Stomach (tissue), 9 donors: Measurements from ENCODE around the gene CPAMD8. TPM values are rescaled to one million over a fixed set of nuclear protein-coding genes. Genes with fewer than 3 reads are reported as not detected.

Source experiments
- DNase-seq, 2 donors: peaks; one replicate each; pipeline versions ENCODE4 v3.0.0 to v3.0.0-alpha.2; 2013 to 2019
- H3K27ac ChIP-seq, 5 donors: fragments of 200-600 bp in 4 of 5; sonication (generic) in 4 of 5; one replicate each; pipeline ENCODE4 v1.5.1; 2013 to 2019; ENCODE audit warnings: mild to moderate bottlenecking in 1 of 5, moderate library complexity in 1 of 5
- H3K27me3 ChIP-seq, 3 donors: fragments of 200-600 bp; sonication (generic); one replicate each; pipeline ENCODE4 v1.5.1; 2017 to 2019; ENCODE audit warnings: mixed run types in 1 of 3
- H3K36me3 ChIP-seq, 4 donors: fragments of 200-600 bp; sonication (generic); 1 replicate in 3 of 4; 2 replicates in 1 of 4; pipeline ENCODE4 v1.5.1; 2016 to 2019
- H3K4me1 ChIP-seq, 4 donors: fragments of 200-600 bp; sonication (generic); one replicate each; pipeline ENCODE4 v1.5.1; 2016 to 2019
- H3K4me3 ChIP-seq, 4 donors: fragments of 200-600 bp; sonication (generic) in 3 of 4; one replicate each; pipeline ENCODE4 v1.5.1; 2016 to 2019; ENCODE audit warnings: mild to moderate bottlenecking in 1 of 4
- H3K9me3 ChIP-seq, 4 donors: fragments of 200-600 bp; sonication (generic); one replicate each; pipeline ENCODE4 v1.5.1; 2016 to 2019
- EP300 ChIP-seq: sonication (generic); formaldehyde crosslinking; IDR thresholded peaks from one replicate; pipeline ENCODE4 v1.6.1; 2017; ENCODE audit warnings: antibody characterized with exemption
- POLR2A ChIP-seq, 4 donors: fragments of 450-650 bp; IDR thresholded peaks; one replicate each; pipeline ENCODE4 v1.6.1; 2016; ENCODE audit warnings: antibody characterized with exemption in 4 of 4, control low read depth in 2 of 4, mild to moderate bottlenecking in 1 of 4, moderate library complexity in 1 of 4
- POLR2AphosphoS5 ChIP-seq, 3 donors: sonication (generic); formaldehyde crosslinking; IDR thresholded peaks; one replicate each; pipeline ENCODE4 v1.6.1; 2016; ENCODE audit warnings: antibody characterized with exemption in 3 of 3
- WGBS, 5 donors: extraction: QIAGEN DNeasy Blood & Tissue Kit in 3 of 5; methylation state at CpG; one replicate each; pipeline versions ENCODE4 v1.1.5 to v1.1.7; 2013 to 2018; 5-methylcytosine and 5-hydroxymethylcytosine counted together
- intact Hi-C: fragments of 100-400 bp; cut with DNase I; formaldehyde crosslinking; loops from one replicate; pipeline ENCODE4 v1.15.1; 2023; ENCODE audit warnings: low total_unique reads
- polyA plus RNA-seq, 3 donors: library from polyadenylated mRNA; stranded (reverse); fragments of 200-250 nt; gene quantifications; one replicate each; pipeline ENCODE4 v1.2.3, GENCODE V29; 2013
- total RNA-seq, 5 donors: library from RNA; depleted of rRNA; stranded (reverse); fragments of >200 nt; gene quantifications; one replicate each; pipeline versions ENCODE4 v1.1.0 to v1.2.3, GENCODE V29; 2014 to 2016
- TF ChIP-seq, protein P1 (sequence below), 7 experiments: fragments of 450-650 bp in 4 of 7; fragments of 200-600 bp in 3 of 7; sonication (generic) in 3 of 7; IDR thresholded peaks; one replicate each; pipeline ENCODE4 v1.5.1; 2016 to 2019; ENCODE audit warnings: antibody characterized with exemption in 7 of 7, control low read depth in 2 of 7, mild to moderate bottlenecking in 1 of 7
- donor health status: healthy with polysubstance abuse.
- donor health status: Bipolar disorder and iron deficiency.
- donor health status: healthy.

Gene CPAMD8
- total and polyA plus RNA-seq, 8 donors, result 0.43 to 221 (median 8.6) TPM

DNA sequence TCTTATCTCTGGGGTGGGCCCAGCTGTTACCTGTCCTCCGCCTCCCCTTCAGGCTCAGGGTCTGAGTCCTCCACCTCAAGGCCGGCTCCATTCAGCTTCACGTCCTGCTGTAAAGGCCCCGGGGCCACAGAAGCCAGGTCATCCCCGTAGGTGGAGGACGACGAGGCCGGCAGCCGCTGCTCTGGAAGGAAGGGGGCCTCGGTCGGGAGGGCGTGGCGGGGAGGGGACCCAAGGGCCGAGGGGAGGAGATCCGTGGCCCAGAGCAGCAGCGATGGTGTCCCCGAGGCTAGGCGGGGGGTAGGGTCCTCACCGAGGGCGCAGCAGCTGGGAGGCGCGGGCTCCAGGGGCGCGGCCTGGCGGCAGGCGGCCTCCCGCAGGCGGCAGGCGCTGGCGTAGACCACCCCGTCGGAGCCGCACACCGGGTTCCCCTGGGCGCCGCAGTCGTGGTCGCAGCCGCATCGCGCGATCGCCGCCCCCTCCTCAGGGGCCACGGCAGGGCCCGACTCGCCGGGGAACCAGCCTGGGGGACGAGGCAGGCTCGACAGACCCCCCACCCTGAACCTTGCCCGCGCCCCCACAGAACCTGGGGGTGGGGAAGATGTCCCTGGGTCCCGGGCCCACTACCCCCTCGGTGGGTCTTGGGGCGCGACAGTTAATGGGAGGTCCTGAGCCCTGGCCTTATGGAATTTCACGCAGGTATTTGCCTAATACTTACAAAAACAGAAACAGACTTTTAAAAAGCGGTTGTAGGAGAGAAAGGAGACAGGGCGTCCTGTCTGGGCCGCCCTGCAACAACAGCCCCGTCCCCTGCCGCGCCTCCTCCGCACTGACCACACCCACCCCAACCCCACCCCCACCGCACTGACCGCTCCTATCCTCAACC, 130.2 kb downstream of the CPAMD8 start:
- Histone ChIP-seq H3K4me3 (peak overlapping the region; percentile 46 to 62 (median 56)), H3K4me1 (peaks cover 3 to 34% (median 23%) of the 10 kb centered on the region in 4 donors), H3K27ac (peak overlapping the region; percentile 52 to 75 (median 71)), H3K36me3 (no peaks in the 10 kb centered on the region), H3K27me3 (peaks cover 0 to 14% (median 5%) of the 10 kb centered on the region in 3 donors), H3K9me3 (no peaks in the 10 kb centered on the region)
- intact Hi-C loops, result no loop called here
- TF ChIP-seq POLR2AphosphoS5 (IDR thresholded peaks at IDR 0.05), result peak in 1 of 3 donors; percentile 35
- no peak for TF ChIP-seq EP300
- WGBS, 5 donors, result 2 to 3% (median 2%) methylated on average over 17 to 66 of the region's 66 CpGs
- DNase-seq, result peak in 1 of 2 donors; percentile 64

DNA sequence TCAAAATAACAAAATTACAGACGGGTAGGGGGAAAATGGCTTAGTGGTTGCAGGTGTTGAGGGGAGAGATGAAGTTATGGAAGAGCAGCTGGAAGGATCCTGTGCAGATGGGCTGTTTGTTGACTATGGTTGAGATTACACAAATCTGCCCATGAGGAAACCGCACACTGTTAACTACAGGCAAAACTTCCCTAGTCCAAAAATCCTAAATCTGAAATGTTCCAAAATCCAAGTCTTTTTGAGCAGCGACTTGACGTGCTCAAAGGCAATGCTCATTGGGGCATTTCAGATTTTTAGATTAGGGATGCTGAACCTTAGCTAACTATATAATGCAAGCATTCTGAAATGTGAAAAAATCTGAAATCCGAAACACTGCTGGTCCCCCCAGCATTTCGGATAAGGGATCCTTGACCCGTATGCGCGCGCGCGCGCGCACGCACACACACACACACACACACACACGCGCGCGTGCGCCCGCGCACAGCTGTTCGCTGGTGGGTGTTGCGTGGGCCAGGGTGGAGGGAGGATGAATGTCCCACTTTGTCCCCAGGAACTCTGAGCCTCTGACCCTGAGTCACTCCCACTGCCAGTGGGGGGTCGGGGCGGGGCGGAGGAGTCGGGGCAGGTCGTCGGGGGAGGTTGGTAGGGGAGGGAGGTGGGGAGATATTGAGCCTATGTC, 131.0 kb downstream of the CPAMD8 start:
- Histone ChIP-seq H3K9me3 (no peaks in the 10 kb centered on the region), H3K36me3 (no peaks in the 10 kb centered on the region), H3K27me3 (peaks cover 0 to 14% (median 5%) of the 10 kb centered on the region in 3 donors), H3K4me3 (peak overlapping the region; percentile 46 to 62 (median 56)), H3K4me1 (peaks cover 3 to 34% (median 23%) of the 10 kb centered on the region in 4 donors), H3K27ac (peak overlapping the region in 4 of 5 donors; percentile 63 to 75 (median 72))
- intact Hi-C loops, result no loop called here
- WGBS, 5 donors, result 45 to 69% (median 60%) methylated on average over 24 to 30 of the region's 30 CpGs
- DNase-seq, result peak in 1 of 2 donors; percentile 59
- TF ChIP-seq, protein P1, sequence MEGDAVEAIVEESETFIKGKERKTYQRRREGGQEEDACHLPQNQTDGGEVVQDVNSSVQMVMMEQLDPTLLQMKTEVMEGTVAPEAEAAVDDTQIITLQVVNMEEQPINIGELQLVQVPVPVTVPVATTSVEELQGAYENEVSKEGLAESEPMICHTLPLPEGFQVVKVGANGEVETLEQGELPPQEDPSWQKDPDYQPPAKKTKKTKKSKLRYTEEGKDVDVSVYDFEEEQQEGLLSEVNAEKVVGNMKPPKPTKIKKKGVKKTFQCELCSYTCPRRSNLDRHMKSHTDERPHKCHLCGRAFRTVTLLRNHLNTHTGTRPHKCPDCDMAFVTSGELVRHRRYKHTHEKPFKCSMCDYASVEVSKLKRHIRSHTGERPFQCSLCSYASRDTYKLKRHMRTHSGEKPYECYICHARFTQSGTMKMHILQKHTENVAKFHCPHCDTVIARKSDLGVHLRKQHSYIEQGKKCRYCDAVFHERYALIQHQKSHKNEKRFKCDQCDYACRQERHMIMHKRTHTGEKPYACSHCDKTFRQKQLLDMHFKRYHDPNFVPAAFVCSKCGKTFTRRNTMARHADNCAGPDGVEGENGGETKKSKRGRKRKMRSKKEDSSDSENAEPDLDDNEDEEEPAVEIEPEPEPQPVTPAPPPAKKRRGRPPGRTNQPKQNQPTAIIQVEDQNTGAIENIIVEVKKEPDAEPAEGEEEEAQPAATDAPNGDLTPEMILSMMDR (IDR thresholded peaks at IDR 0.05), result no peak
- TF ChIP-seq POLR2A (IDR thresholded peaks at IDR 0.05) (no peak), EP300 (no peak), POLR2AphosphoS5 (IDR thresholded peaks at IDR 0.05) (no peak)

DNA sequence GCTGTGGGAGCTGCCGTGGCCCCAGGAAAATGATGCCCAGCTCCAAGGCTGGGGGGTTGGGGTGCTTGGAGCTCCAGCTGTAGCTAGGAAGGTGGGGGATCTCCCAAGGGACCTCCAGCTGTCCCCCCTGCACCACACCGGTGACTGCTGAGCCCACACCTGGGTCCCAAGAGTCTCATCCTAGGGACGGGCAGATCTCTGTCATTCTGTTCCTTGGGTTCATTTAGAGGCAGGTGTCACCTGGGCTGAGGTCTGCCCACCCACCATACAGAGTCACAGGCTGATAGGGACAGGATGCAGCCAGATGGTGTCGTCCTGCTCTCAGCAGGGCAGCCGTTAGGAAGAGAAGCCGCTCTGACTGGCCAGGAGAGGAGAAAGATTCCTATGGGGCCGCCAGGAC, 132.5 kb downstream of the CPAMD8 start:
- 68 to 78% (median 77%) methylated on average over 6 to 7 of the region's 7 CpGs for WGBS, 5 donors
- Histone ChIP-seq H3K4me3 (no peak overlapping the region), H3K4me1 (peaks cover 3 to 39% (median 28%) of the 10 kb centered on the region in 4 donors), H3K36me3 (no peaks in the 10 kb centered on the region), H3K27me3 (peaks cover 0 to 26% (median 6%) of the 10 kb centered on the region in 3 donors), H3K9me3 (no peaks in the 10 kb centered on the region), H3K27ac (peak overlapping the region in 3 of 5 donors; percentile 7 to 42 (median 17))
- no peak for TF ChIP-seq POLR2AphosphoS5 (IDR thresholded peaks at IDR 0.05)
- TF ChIP-seq POLR2A (IDR thresholded peaks at IDR 0.05), result no peak
- intact Hi-C loops, result no loop called here
- DNase-seq, result no peak

DNA sequence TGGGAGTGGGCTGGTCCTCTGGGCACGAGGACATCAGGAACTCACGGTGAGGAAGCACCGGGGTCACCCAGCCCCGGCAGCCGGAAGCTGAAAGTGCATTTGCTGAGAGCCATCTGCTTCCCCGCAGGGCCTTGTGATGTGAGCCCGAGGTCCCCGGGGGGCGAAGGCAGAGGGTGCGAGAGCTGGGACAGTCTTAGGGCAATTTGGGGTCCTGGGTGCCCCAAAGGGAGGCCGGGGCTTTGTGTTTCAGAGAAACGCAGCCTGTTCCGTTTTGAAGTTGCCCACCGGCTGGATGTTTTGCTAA, 133.0 kb downstream of the CPAMD8 start:
- peak in 1 of 2 donors; percentile 58 for DNase-seq
- Histone ChIP-seq H3K4me3 (no peak overlapping the region), H3K36me3 (no peaks in the 10 kb centered on the region), H3K27ac (peak overlapping the region in 2 of 5 donors; percentile 29 to 42), H3K9me3 (no peaks in the 10 kb centered on the region), H3K27me3 (peaks cover 0 to 30% (median 10%) of the 10 kb centered on the region in 3 donors), H3K4me1 (peaks cover 3 to 43% (median 31%) of the 10 kb centered on the region in 4 donors)
- WGBS, 5 donors, result 53 to 67% (median 61%) methylated on average over 13 to 14 of the region's 14 CpGs
- TF ChIP-seq EP300 (no peak), POLR2AphosphoS5 (IDR thresholded peaks at IDR 0.05) (no peak), POLR2A (IDR thresholded peaks at IDR 0.05) (no peak)
- TF ChIP-seq, protein P1 (IDR thresholded peaks at IDR 0.05), result no peak
- intact Hi-C loops, result no loop called here
